Measurements from ENCODE around the gene SMIM31.

Gene SMIM31

GRCh38 chr4:164821711-164822110, 67.8 kb downstream of the SMIM31 start:
- POLR2A ChIA-PET, result no interaction called here
- no peak for TF ChIP-seq TARDBP (IDR thresholded peaks at IDR 0.05)
- TF ChIP-seq NFRKB (IDR thresholded peaks at IDR 0.05), result no peak
- no peak for TF ChIP-seq ELF4 (IDR thresholded peaks at IDR 0.05)
- TF ChIP-seq HDGF (IDR thresholded peaks at IDR 0.05; ENCODE audit: borderline replicate concordance), result no peak
- no peak for TF ChIP-seq ZNF384 (IDR thresholded peaks at IDR 0.05)
- no peak for TF ChIP-seq LEF1 (IDR thresholded peaks at IDR 0.05; ENCODE audit: borderline replicate concordance)
- TF ChIP-seq SP1 (IDR thresholded peaks at IDR 0.05), result no peak
- TF ChIP-seq L3MBTL2 (conservative IDR thresholded peaks at IDR 0.05), result no peak
- no peak for TF ChIP-seq PKNOX1 (IDR thresholded peaks at IDR 0.05)
- TF ChIP-seq SUZ12 (IDR thresholded peaks at IDR 0.05), result no peak
- TF ChIP-seq FOXK2 (IDR thresholded peaks at IDR 0.05), result no peak
- TF ChIP-seq ARNT (IDR thresholded peaks at IDR 0.05), result no peak
- TF ChIP-seq FOXA1 (IDR thresholded peaks at IDR 0.05), result no peak
- CTCF ChIA-PET, result no interaction called here
- DNase-seq (ENCODE audit: extremely low spot score), result no peak

DNA sequence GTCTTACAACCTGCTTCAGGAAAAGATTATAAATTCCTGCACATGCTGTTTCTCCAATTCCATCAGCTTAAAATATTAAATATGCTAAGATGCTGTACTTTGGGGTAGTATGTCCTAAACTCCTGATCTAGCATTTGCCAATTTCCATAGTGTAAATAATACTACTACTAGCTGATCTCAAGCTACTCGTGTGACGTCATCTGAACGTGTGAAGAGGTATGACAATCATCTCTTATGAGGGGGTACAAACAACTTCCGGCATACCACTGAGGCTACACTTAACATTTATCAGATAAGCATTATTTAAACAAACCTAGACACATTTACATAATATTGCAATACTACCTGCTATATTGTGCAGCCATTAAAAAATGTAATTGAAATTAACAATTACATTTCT, 70.7 kb downstream of the SMIM31 start:
- POLR2A ChIA-PET, result no interaction called here
- no peak for DNase-seq (ENCODE audit: extremely low spot score)
- TF ChIP-seq ARNT (IDR thresholded peaks at IDR 0.05), result no peak
- TF ChIP-seq NFRKB (IDR thresholded peaks at IDR 0.05), result no peak
- TF ChIP-seq FOXK2 (IDR thresholded peaks at IDR 0.05), result no peak
- TF ChIP-seq HDGF (IDR thresholded peaks at IDR 0.05; ENCODE audit: borderline replicate concordance), result no peak
- no peak for TF ChIP-seq LEF1 (IDR thresholded peaks at IDR 0.05; ENCODE audit: borderline replicate concordance)
- TF ChIP-seq CTBP1 (IDR thresholded peaks at IDR 0.05; ENCODE audit: borderline replicate concordance), result no peak
- no peak for TF ChIP-seq ELF4 (IDR thresholded peaks at IDR 0.05)
- no peak for TF ChIP-seq ZNF384 (IDR thresholded peaks at IDR 0.05)
- TF ChIP-seq PKNOX1 (IDR thresholded peaks at IDR 0.05), result no peak
- TF ChIP-seq SUZ12 (IDR thresholded peaks at IDR 0.05), result no peak
- TF ChIP-seq TARDBP (IDR thresholded peaks at IDR 0.05), result no peak
- CTCF ChIA-PET, result no interaction called here

- POLR2A ChIA-PET, result no interaction called here
- TF ChIP-seq TARDBP (IDR thresholded peaks at IDR 0.05), result no peak
- TF ChIP-seq FOXM1 (IDR thresholded peaks at IDR 0.05; ENCODE audit: borderline replicate concordance), result no peak
- TF ChIP-seq ELF4 (IDR thresholded peaks at IDR 0.05), result no peak
- no peak for TF ChIP-seq NFRKB (IDR thresholded peaks at IDR 0.05)
- no peak for TF ChIP-seq ARNT (IDR thresholded peaks at IDR 0.05)
- no peak for TF ChIP-seq LEF1 (IDR thresholded peaks at IDR 0.05; ENCODE audit: borderline replicate concordance)
- no peak for TF ChIP-seq SUZ12 (IDR thresholded peaks at IDR 0.05)
- TF ChIP-seq CTBP1 (IDR thresholded peaks at IDR 0.05; ENCODE audit: borderline replicate concordance), result no peak
- no peak for TF ChIP-seq L3MBTL2 (conservative IDR thresholded peaks at IDR 0.05)
- no peak for TF ChIP-seq BHLHE40 (IDR thresholded peaks at IDR 0.05; ENCODE audit: borderline replicate concordance)
- no peak for TF ChIP-seq SP1 (IDR thresholded peaks at IDR 0.05)
- TF ChIP-seq FOXA1 (IDR thresholded peaks at IDR 0.05), result no peak
- TF ChIP-seq FOXK2 (IDR thresholded peaks at IDR 0.05), result no peak
- TF ChIP-seq PKNOX1 (IDR thresholded peaks at IDR 0.05), result no peak
- TF ChIP-seq ZNF384 (IDR thresholded peaks at IDR 0.05), result no peak
- TF ChIP-seq HDGF (IDR thresholded peaks at IDR 0.05; ENCODE audit: borderline replicate concordance), result no peak
- CTCF ChIA-PET, result no interaction called here
- no peak for DNase-seq (ENCODE audit: extremely low spot score)
These were observed 75.0 kb downstream of the SMIM31 start for GRCh38 chr4:164828955-164829354.

DNA sequence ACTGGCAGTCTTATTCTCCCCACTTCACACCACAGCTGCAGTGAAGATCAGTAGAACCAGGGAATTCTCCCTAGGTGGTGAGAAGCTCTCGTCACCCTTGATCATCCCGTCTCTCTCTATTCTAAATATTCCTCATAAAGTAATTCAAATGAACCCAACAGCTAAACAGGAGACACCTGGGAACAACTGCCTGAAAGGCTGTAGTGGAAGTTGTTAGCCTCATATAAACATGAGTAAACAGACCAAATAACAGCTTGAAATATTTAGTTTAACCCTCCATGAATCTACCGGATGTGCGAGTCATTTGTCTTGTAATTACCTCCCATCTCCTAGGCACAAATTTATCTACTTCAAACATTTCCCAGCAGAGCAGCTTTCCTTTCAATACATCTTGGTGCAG, 92.6 kb downstream of the SMIM31 start:
- CTCF ChIA-PET, result no interaction called here
- POLR2A ChIA-PET, result no interaction called here
- TF ChIP-seq BHLHE40 (IDR thresholded peaks at IDR 0.05; ENCODE audit: borderline replicate concordance) (no peak), ELF4 (IDR thresholded peaks at IDR 0.05) (no peak), ZNF384 (IDR thresholded peaks at IDR 0.05) (no peak)
- no peak for DNase-seq (ENCODE audit: extremely low spot score)

DNA sequence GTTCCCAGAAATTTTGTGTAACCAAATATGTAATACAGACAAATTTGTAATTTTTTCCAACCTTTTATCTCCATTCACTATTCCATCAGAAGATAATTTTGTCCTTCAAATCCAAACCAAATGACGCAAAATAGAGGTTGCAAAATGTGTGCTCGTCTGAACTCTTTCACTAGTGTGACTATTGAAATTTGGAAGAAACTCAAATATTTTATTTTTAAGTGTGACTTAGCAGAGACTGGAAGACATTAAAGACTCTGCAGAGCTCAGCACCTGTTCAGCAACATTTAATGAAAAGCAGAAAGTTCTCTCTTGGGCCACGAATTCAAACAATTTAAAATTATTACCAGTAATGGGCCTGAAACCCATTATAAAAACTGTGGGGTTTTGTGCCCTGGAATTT, 93.1 kb downstream of the SMIM31 start:
- no peak for DNase-seq (ENCODE audit: extremely low spot score)
- CTCF ChIA-PET, result no interaction called here
- POLR2A ChIA-PET, result no interaction called here
- no peak for TF ChIP-seq LEF1 (IDR thresholded peaks at IDR 0.05; ENCODE audit: borderline replicate concordance)
- no peak for TF ChIP-seq ZNF384 (IDR thresholded peaks at IDR 0.05)
- TF ChIP-seq FOXM1 (IDR thresholded peaks at IDR 0.05; ENCODE audit: borderline replicate concordance), result no peak
- TF ChIP-seq SP1 (IDR thresholded peaks at IDR 0.05), result no peak
- no peak for TF ChIP-seq ELF4 (IDR thresholded peaks at IDR 0.05)
- no peak for TF ChIP-seq HDGF (IDR thresholded peaks at IDR 0.05; ENCODE audit: borderline replicate concordance)
- TF ChIP-seq NFRKB (IDR thresholded peaks at IDR 0.05), result no peak
- no peak for TF ChIP-seq TARDBP (IDR thresholded peaks at IDR 0.05)
- TF ChIP-seq FOXK2 (IDR thresholded peaks at IDR 0.05), result no peak
- TF ChIP-seq PKNOX1 (IDR thresholded peaks at IDR 0.05), result no peak
- no peak for TF ChIP-seq SUZ12 (IDR thresholded peaks at IDR 0.05)
- TF ChIP-seq BHLHE40 (IDR thresholded peaks at IDR 0.05; ENCODE audit: borderline replicate concordance), result no peak
- TF ChIP-seq L3MBTL2 (conservative IDR thresholded peaks at IDR 0.05), result no peak
- no peak for TF ChIP-seq ARNT (IDR thresholded peaks at IDR 0.05)
- TF ChIP-seq FOXA1 (IDR thresholded peaks at IDR 0.05), result no peak
- TF ChIP-seq CTBP1 (IDR thresholded peaks at IDR 0.05; ENCODE audit: borderline replicate concordance), result no peak

- no peak for TF ChIP-seq ELF4 (IDR thresholded peaks at IDR 0.05)
- no peak for TF ChIP-seq SUZ12 (IDR thresholded peaks at IDR 0.05)
- TF ChIP-seq ZNF384 (IDR thresholded peaks at IDR 0.05), result no peak
- no peak for TF ChIP-seq LEF1 (IDR thresholded peaks at IDR 0.05; ENCODE audit: borderline replicate concordance)
- TF ChIP-seq L3MBTL2 (conservative IDR thresholded peaks at IDR 0.05), result no peak
- no peak for TF ChIP-seq TARDBP (IDR thresholded peaks at IDR 0.05)
- TF ChIP-seq FOXA1 (IDR thresholded peaks at IDR 0.05), result no peak
- TF ChIP-seq CTBP1 (IDR thresholded peaks at IDR 0.05; ENCODE audit: borderline replicate concordance), result no peak
- no peak for TF ChIP-seq NFRKB (IDR thresholded peaks at IDR 0.05)
- no peak for TF ChIP-seq FOXM1 (IDR thresholded peaks at IDR 0.05; ENCODE audit: borderline replicate concordance)
- TF ChIP-seq SP1 (IDR thresholded peaks at IDR 0.05), result no peak
- no peak for TF ChIP-seq ARNT (IDR thresholded peaks at IDR 0.05)
- no peak for TF ChIP-seq FOXK2 (IDR thresholded peaks at IDR 0.05)
- CTCF ChIA-PET, result no interaction called here
- POLR2A ChIA-PET, result no interaction called here
- DNase-seq (ENCODE audit: extremely low spot score), result no peak
These were observed 94.2 kb downstream of the SMIM31 start for GRCh38 chr4:164847967-164848649.

Measured in HEK293T (cell line).